ENCODE results near the gene USP6NL. TPM values are rescaled to one million over a fixed set of nuclear protein-coding genes. Genes with fewer than 3 reads are reported as not detected.

The USP6NL gene
- total RNA-seq, 4 donors from 2014 or later, result 13.9 to 17.1 (median 15.8) TPM

- ATAC-seq (ENCODE audit: low FRiP score) (no peak), DNase-seq (ENCODE audit: low spot score) (no peak)
- TF ChIP-seq CTCF (IDR thresholded peaks at IDR 0.05), result no peak
These were observed 135.5 kb downstream of the USP6NL start for GRCh38 chr10:11475831-11476434.

- no peak for TF ChIP-seq CTCF (IDR thresholded peaks at IDR 0.05)
- DNase-seq (ENCODE audit: low spot score) (no peak), ATAC-seq (ENCODE audit: low FRiP score) (no peak)
These were observed 138.2 kb downstream of the USP6NL start for GRCh38 chr10:11473128-11473760.

DNA sequence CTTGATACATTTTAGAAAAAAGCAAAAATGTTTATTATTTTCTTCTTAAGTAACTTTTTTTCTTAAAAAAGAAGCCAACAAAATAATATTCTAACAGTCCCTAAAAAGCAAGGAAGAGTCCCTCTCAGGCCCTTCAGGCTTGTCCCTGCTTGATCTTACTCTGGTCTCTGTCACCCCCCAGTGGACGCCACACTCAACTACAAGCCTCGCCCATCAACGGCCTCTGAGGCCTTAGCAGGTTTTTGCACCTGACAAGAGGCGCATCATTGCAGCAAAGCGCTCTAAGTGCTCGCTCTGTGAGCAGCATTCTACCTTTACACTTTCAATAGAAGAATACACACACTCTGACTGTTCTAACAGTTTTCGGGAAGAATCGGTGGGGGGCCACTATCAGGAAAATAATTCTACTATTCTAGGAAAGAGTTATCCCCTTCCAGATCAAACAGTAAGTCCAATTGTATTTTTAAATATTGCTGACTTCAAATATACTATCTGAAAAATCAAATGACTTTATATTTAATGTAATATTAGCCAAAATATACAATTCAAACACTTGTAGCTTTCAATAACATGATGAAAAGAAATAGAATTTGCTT, 139.2 kb downstream of the USP6NL start:
- DNase-seq (ENCODE audit: low spot score), result no peak
- TF ChIP-seq CTCF (IDR thresholded peaks at IDR 0.05), result peak in 1 of 3 donors; percentile 41
- ATAC-seq (ENCODE audit: low FRiP score), result no peak

DNA sequence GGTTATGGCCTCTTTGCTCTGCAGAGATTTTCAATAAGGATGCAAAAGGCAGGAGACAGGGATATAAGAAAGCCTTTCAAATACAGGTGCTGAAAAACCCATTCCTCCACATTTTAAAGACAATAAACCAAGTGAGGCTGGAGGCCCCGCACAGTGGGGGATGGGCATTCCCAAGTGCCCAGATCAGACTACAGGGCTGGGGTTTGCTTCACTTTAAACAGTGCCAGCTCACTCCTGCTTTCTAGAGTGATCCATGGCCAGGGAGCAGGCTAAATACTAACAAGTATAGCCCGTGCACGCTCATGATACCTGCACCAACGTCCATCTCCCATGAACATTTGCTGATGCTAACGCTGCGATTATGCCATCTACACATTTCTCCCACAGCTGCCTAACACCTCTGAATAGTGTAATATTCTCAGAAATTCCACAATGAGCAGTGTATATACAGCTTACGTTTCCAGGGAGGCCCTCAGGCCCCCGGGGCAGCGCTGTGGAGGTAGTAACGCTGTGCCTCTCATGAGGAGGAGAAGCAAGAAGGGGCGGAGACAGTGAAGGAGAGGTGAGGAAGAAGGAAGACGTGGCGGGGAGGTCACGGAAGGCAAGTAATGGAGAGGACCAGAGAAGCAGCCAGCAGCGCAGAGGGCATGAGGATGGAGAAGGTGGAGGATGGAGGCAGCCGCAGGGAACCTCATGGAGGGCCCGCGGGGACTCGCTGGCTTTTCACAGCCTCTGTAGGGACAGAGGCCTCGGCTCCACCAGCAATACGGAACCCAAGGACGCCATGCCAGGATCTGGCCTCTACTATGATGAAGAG, 141.7 kb downstream of the USP6NL start:
- ATAC-seq (ENCODE audit: low FRiP score) (no peak), DNase-seq (ENCODE audit: low spot score) (no peak)
- TF ChIP-seq CTCF (IDR thresholded peaks at IDR 0.05), result no peak

GRCh38 chr10:11468126-11468742, 143.2 kb downstream of the USP6NL start:
- ATAC-seq (ENCODE audit: low FRiP score), result no peak
- no peak for TF ChIP-seq CTCF (IDR thresholded peaks at IDR 0.05)

DNA sequence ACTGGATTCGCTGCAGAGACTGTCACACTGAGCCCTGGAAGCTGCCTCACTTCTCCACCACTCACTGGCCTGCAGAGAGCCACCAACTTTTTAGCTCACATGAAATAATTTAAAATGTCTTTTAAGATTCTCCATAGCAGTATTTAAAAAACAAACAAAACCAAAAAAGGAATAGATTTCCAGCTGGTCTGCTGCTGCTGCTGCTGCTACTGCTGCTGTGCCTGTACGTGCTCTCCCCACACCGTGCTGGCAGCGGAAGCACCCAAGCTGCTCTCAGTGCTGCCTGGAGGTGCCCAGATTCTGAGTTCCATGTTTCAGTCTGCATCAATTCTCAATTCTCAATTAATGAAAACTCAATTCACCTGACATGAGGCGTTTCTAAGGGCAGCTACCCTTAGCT, 146.0 kb downstream of the USP6NL start:
- DNase-seq (ENCODE audit: low spot score), result no peak
- no peak for TF ChIP-seq CTCF (IDR thresholded peaks at IDR 0.05)
- no peak for ATAC-seq (ENCODE audit: low FRiP score)

More at GRCh38 chr10:11468126-11468742, 143.2 kb downstream of the USP6NL start:
- DNase-seq (ENCODE audit: low spot score), result no peak

Measured in omental fat pad (tissue), 4 donors.